Cardiac atrium fibroblast (primary cell): ENCODE results near the gene KIF26A. TPM values are rescaled to one million over a fixed set of nuclear protein-coding genes. Genes with fewer than 3 reads are reported as not detected.

Experiments used
- total RNA-seq: library from RNA; depleted of rRNA; stranded (reverse); fragments of >200 nt; gene quantifications from 2 replicates; pipeline ENCODE4 v1.2.3, GENCODE V29; 2015

The KIF26A gene
- total RNA-seq, result 0.32 and 0.36 TPM in 2 replicates

GRCh38 chr14:104138098-104138717 lies at the start of gene KIF26A:
KIF26A (plus strand) TSS chr14:104138587; CDS start chr14:104138723, 136 bp downstream.

Other genes with a start within 250 kb of the KIF26A start
- gene TDRD9, start 210.1 kb upstream of the KIF26A start, total RNA-seq, result 0.97 and 1.8 TPM in 2 replicates
- gene RD3L, start 196.1 kb upstream of the KIF26A start, total RNA-seq, result not detected in 2 replicates
- gene ASPG, start 52.9 kb upstream of the KIF26A start, total RNA-seq, result not detected in 2 replicates